ENCODE results near the gene UBFD1.
"Not testable (repeated sequence)": the region's sequence is repeated elsewhere in the genome, so short reads cannot be mapped to it uniquely, and the experiment has no call there.

Gene UBFD1

DNA sequence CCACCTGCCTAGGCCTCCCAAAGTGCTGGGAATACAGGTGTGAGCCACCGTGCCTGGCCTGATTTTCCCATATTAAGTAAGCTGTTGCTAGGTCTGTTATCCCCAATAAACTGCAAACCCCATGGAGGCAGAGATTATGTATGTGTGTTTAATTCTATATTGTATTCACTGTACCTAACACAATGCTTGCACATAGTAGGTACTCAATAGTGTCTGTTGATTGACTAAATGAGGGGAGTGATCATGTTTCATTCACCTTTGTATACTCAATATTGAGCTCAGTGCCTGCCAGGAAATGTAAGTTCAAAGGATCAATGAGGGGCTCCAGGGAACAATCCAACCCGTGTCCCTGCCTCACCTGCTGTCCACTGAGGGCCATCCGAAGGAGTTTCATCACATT lies 32.6 kb upstream of the UBFD1 start:
- in situ Hi-C loops (cut with MboI; ENCODE audit: low sequenced_read_pairs) = no loop called here

GRCh38 chr16:23527961-23528643 lies 29.4 kb upstream of the UBFD1 start:
- in situ Hi-C loops (cut with MboI; ENCODE audit: low sequenced_read_pairs) = no loop called here

DNA sequence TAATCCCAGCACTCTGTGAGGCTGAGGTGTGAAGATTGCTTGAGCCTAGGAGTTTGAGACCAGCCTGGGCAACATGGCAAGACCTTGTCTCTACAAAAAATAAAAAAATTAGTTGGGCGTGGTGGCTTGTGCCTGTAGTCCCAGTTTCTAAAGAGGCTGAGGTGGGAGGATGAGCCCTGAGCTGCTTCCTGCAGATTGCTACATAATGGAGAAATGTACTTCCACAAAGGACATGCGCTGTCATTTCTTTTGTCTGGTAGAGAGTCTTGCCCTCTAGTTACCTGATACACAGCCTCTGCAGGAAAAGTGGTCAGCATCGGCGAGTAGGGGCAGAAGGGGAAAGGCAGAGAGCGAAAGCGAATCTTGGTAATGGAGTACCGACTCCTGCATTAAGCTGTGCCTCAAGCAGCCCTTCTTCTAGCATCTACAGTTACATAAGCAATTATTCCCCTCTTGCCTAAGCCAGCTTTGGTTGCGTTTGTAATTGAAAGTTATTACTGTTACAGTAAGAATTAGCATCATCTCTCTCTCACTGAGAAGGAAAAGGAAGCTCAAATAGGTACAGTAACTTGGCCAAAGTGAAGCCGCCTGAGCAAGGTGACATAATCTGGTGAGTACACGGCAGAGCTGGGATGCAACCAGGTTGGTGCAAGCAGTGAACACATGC lies 28.8 kb upstream of the UBFD1 start:
- in situ Hi-C loops (cut with MboI; ENCODE audit: low sequenced_read_pairs) = no loop called here

DNA sequence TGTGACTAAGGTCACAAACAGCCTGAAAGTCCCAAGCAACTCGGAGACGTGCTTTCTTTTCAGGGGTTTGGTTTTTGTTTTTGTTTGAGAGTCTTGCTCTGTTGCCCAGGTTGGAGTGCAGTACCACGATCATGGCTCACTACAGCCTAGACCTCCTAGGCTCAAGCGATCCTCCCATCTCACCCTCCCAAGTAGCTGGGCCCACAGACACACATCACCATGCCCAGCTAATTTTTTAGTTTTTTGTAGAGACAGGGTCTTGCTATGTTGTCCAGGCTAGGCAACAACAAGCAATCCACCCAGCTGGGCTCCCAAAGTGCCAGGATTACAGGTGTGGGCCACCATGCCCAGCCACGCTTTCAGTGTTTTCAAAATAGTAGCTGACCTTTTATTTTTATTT lies 27.5 kb upstream of the UBFD1 start:
- in situ Hi-C loops (cut with MboI; ENCODE audit: low sequenced_read_pairs) = no loop called here

DNA sequence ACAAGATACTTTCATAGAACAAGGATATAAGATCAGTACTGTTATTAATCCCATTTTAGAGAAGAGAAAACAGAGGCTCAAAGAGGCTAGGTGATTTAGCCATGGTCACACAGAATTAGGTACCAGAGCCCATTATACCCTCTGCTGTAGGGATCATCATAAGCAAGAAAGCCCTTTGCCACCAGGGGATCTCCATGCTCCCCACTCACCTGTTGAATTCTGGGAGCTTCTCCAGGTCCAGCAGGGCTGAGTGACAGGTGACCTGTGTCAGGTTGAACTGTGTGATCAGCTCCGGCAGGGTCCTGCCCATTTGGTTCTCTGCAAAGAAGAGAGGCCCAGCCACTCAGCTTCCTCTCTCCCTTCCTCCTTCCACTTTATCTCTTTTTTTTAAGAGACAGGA lies 25.1 kb upstream of the UBFD1 start:
- in situ Hi-C loops (cut with MboI; ENCODE audit: low sequenced_read_pairs) = no loop called here

- in situ Hi-C loops (cut with MboI; ENCODE audit: low sequenced_read_pairs) = no loop called here
Measured at GRCh38 chr16:23534868-23535860, 22.4 kb upstream of the UBFD1 start.

DNA sequence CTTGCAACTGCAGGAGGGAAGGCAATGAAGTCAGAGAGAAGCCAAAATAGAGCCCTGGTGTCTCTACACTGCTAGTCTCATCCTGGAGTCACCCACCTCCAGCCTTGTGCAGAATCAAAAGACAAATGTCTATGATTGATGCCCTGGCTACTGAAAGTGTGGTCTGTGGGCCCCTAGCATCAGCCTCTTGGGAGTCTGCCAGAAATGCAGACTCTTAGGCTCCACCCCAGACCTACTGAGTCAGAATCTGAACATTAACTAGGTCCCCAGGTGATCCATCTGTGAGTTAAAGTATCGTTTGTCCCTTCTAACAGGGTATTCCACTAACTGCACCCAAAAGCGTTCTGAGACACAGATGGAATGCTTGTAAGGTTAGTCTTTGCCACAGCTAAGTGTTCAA lies 21.6 kb upstream of the UBFD1 start:
- in situ Hi-C loops (cut with MboI; ENCODE audit: low sequenced_read_pairs) = no loop called here

GRCh38 chr16:23537390-23537789 lies 20.1 kb upstream of the UBFD1 start:
- in situ Hi-C loops (cut with MboI; ENCODE audit: low sequenced_read_pairs) = no loop called here

DNA sequence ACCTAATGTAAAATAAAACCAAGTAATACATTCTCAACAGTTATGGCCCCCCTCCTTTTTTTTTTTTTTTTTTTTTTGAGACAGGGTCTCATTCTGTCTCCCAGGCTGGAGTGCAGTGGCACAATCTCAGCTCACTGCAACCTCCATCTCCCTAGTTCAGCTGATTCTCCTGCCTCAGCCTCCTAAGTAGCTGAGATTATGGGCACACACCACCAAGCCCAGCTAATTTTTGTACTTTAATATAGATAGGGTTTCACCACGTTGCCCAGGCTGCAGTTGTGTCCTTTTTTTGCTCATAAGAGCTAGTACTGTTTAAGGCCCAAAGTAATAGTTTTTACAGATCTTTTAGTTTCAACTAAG lies 18.6 kb upstream of the UBFD1 start:
- in situ Hi-C loops (cut with MboI; ENCODE audit: low sequenced_read_pairs) = no loop called here

DNA sequence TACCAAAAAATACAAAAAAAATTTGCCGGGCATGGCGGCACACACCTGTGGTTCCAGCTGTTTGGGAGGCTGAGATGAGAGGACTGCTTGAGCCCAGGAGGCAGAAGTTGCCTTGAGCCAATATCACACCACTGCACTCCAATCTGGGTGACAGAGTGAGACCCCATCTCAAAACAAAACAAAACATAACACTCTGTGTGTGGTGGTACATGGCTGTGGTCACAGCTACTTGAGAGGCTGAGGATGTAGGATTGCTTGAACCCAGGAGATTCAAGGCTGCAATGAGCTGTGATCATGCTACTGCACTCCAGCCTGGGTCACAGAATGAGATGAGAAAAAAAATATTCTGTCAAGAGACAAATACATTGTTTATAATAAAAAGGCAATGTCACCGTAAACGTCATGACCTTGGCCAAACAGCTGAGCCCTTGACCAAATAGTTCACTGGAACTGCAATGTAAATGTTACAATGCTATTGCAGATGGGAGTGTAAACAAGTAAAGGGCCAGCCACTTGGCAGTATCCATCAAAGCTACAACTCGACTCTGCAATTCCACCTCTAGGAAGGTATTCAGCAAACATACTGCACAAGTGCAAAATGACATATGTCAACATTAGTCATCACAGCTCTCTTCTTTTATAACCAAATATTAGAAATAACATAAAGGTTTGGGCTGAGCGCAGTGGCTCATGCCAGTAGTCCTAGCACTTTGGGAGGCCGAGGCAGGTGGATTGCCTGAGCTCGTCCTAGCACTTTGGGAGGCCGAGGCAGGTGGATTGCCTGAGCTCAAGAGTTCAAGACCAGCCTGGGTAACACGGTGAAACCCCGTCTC lies 17.3 kb upstream of the UBFD1 start:
- in situ Hi-C loops (cut with MboI; ENCODE audit: low sequenced_read_pairs) = no loop called here

DNA sequence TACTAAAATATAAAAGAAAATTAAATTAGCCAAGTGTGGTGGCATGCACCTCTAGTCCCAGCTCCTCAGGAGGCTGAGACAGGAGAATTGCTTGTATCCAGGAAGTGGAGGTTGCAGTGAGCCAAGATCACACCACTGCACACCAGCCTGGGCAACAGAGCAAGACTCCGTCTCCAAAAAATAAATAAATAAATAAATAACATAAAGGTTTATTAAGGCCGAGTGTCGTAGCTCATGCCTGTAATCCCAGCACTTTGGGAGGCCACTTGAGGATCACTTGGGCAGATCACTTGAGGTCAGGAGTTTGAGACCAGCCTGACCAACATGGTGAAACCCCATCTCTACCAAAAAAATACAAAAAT lies 16.7 kb upstream of the UBFD1 start:
- in situ Hi-C loops (cut with MboI; ENCODE audit: low sequenced_read_pairs) = not testable (repeated sequence)

DNA sequence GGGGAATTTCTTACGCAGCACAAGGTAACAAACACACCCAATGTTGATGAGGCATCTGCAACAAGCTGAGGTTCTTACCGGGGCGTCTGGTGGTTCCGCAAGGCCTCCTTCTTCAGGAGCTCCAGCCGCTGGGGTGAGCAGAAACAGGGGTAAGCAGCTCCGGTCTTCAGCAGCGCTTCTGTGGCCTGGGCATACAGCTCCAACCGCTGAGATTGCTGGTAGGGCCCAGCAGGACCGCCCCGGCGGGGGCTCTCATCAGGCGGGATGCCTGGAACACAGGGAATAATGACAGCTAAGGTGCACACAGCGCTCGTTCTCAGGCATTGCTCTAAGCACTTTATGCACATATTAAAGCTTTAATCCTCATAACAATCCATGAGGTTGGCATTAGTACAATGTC lies 13.1 kb upstream of the UBFD1 start:
- in situ Hi-C loops (cut with MboI; ENCODE audit: low sequenced_read_pairs) = no loop called here

- in situ Hi-C loops (cut with MboI; ENCODE audit: low sequenced_read_pairs) = no loop called here
Measured at GRCh38 chr16:23549938-23550337, 7.6 kb upstream of the UBFD1 start.

- in situ Hi-C loops (cut with MboI; ENCODE audit: low sequenced_read_pairs) = no loop called here
Measured at GRCh38 chr16:23552161-23552560, 5.4 kb upstream of the UBFD1 start.

- in situ Hi-C loops (cut with MboI; ENCODE audit: low sequenced_read_pairs) = no loop called here
Measured at GRCh38 chr16:23554536-23554935, 3.0 kb upstream of the UBFD1 start.

- in situ Hi-C loops (cut with MboI; ENCODE audit: low sequenced_read_pairs) = no loop called here
Measured at GRCh38 chr16:23557779-23558702, 514 bp downstream of the UBFD1 start.

DNA sequence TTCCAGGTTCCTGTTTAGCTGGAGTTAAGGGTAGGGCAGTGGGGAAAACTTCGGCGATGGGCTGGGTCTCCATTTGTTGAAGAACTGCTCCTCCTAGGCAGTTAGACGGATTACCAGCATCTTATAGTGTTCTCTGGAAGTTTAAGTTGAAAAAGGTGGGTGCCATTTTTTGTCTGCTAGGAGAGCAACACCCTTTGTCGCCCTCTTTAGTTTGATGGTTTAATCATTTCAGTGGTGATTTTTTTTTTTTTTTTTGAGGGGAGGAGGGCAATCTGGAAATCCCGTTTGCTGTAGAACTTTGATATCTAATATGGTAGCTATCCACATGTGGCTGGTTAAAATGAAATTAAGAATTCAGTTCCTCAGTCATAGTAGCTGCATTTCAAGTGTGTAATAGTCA lies 4.1 kb downstream of the UBFD1 start:
- in situ Hi-C loops (cut with MboI; ENCODE audit: low sequenced_read_pairs) = no loop called here

DNA sequence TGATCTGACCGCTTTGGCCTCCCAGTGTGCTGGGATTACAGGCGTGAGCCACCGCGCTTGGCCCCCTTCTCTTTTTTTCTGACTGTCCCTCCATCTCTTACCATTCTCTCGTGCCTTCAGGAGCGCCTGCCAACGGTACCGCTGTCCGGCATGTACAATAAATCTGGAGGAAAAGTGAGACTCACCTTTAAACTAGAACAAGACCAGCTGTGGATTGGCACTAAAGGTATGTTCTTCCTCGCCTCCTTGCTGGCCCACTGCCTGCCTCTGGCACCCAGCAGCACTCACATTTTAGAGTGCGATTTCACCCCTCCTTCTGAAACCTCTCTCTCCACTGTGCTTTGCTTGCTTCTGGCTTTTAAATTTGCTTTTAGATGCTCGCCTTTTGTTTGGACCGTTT lies 5.0 kb downstream of the UBFD1 start:
- in situ Hi-C loops (cut with MboI; ENCODE audit: low sequenced_read_pairs) = no loop called here

GRCh38 chr16:23563186-23563585 lies 5.7 kb downstream of the UBFD1 start:
- in situ Hi-C loops (cut with MboI; ENCODE audit: low sequenced_read_pairs) = no loop called here
